MCF 10A (cell line): Measurements from ENCODE around the gene AVP. TPM values are rescaled to one million over a fixed set of nuclear protein-coding genes. Genes with fewer than 3 reads are reported as not detected.

Experiments used
- BruUV-seq: library from RNA; stranded (reverse); fragments of 400-500 nt; replicated peaks from 2 replicates; lab custom pipeline; 2021; lab: Mats Ljungman, UMichigan
- CTCF ChIA-PET: fragments of 300-600 bp; sonication (Branson Sonifier 250); formaldehyde crosslinking; extraction: SDS; loops from one replicate; lab custom pipeline; 2021; ENCODE audit warnings: antibody characterized with exemption, inconsistent platforms; lab: Yijun Ruan, JAX
- POLR2A ChIA-PET: fragments of 300-600, 350-650 bp; sonication (Branson Sonifier 250); formaldehyde crosslinking; extraction: SDS; loops from one replicate; lab custom pipeline; 2020; ENCODE audit warnings: antibody characterized with exemption, inconsistent platforms; lab: Yijun Ruan, JAX
- DNase-seq: peaks from one replicate; pipeline ENCODE4 v3.0.0-alpha.2; 2018; ENCODE audit not compliant: unreplicated experiment
- H3K27ac Mint-ChIP-seq: one replicate; pipeline ENCODE4 v1.8.0; 2022; ENCODE audit warnings: mild to moderate bottlenecking, low read depth, mixed read lengths; ENCODE audit not compliant: unreplicated experiment
- H3K27me3 Mint-ChIP-seq: one replicate; pipeline ENCODE4 v1.8.0; 2022; ENCODE audit warnings: mixed read lengths; ENCODE audit not compliant: insufficient read depth, unreplicated experiment
- H3K36me3 Mint-ChIP-seq: one replicate; pipeline ENCODE4 v1.8.0; 2022; ENCODE audit warnings: mild to moderate bottlenecking, moderate library complexity, mixed read lengths; ENCODE audit not compliant: insufficient read depth, unreplicated experiment
- H3K4me1 Mint-ChIP-seq: one replicate; pipeline ENCODE4 v1.8.0; 2022; ENCODE audit warnings: mixed read lengths; ENCODE audit not compliant: insufficient read depth, unreplicated experiment
- H3K4me3 Mint-ChIP-seq: one replicate; pipeline ENCODE4 v1.8.0; 2022; ENCODE audit warnings: mild to moderate bottlenecking, moderate library complexity, mixed read lengths; ENCODE audit not compliant: unreplicated experiment
- H3K9me3 Mint-ChIP-seq: one replicate; pipeline ENCODE4 v1.8.0; 2022; ENCODE audit warnings: mixed read lengths; ENCODE audit not compliant: unreplicated experiment
- intact Hi-C: fragments of 100-400 bp; cut with micrococcal nuclease; formaldehyde crosslinking; loops from 2 replicates; pipeline ENCODE4 v1.14.1; 2022
- total RNA-seq: library from RNA; stranded (reverse); gene quantifications from 2 replicates; pipeline ENCODE4 v1.2.3, GENCODE V29; 2022
- TF ChIP-seq, protein P1 (sequence below): fragments of 200-600 bp; IDR thresholded peaks from one replicate; pipeline ENCODE4 v1.8.0; 2022; ENCODE audit warnings: antibody characterized with exemption, mild to moderate bottlenecking; ENCODE audit not compliant: unreplicated experiment

Gene AVP
- total RNA-seq, 1 experiment from 2014 or later: not detected

DNA sequence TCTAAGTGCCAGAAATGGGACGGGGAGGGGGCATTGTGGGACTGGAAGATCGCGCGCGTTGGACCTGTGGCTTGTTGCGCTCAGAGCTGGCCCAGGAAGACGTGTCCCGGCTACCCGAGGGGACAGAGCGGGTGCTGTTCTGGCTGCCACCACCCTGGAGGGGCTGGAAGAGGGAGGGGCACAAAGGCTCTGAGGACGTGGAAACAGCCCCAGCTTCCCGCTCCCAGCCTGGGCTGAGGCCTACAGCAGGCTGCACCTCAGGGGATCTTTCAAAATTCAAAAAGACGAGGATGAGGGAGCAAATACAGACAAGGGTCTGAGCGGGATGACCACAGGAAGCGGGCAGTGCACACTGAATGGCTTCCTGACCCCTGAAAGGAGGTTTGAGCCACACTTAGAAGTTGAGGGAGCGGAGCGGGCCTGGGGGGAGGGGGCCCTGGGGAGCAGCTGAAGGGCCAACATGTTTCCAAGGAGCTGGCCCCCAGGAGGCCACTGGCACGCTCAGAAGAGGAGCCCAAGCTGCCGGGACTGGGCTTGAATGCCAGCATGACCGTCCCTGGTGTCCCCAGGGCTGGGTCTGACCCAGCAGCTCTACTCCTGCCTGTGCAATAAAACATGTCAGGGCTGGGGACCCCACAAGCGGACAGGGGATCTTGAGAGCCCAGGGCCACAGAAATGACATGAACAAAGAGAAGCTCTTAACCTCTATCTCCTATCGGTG, 11.8 kb downstream of the AVP start:
- ChIA-PET POLR2A (no interaction called here), CTCF (interaction anchor here (0.6 to 1.1 kb wide), 4 partner anchors 33 to 599 kb away, joined by 3 to 4 read pairs (median 3); no protein-coding TSS in a partner anchor)
- BruUV-seq: no TSS peak
- no peak overlapping the region for H3K27ac Mint-ChIP-seq
- no peaks in the 10 kb centered on the region for H3K9me3 Mint-ChIP-seq
- peaks cover 12% of the 10 kb centered on the region for H3K4me1 Mint-ChIP-seq
- no peak for DNase-seq
- intact Hi-C loops: no loop called here
- TF ChIP-seq, protein P1, sequence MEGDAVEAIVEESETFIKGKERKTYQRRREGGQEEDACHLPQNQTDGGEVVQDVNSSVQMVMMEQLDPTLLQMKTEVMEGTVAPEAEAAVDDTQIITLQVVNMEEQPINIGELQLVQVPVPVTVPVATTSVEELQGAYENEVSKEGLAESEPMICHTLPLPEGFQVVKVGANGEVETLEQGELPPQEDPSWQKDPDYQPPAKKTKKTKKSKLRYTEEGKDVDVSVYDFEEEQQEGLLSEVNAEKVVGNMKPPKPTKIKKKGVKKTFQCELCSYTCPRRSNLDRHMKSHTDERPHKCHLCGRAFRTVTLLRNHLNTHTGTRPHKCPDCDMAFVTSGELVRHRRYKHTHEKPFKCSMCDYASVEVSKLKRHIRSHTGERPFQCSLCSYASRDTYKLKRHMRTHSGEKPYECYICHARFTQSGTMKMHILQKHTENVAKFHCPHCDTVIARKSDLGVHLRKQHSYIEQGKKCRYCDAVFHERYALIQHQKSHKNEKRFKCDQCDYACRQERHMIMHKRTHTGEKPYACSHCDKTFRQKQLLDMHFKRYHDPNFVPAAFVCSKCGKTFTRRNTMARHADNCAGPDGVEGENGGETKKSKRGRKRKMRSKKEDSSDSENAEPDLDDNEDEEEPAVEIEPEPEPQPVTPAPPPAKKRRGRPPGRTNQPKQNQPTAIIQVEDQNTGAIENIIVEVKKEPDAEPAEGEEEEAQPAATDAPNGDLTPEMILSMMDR: no peak
- H3K36me3 Mint-ChIP-seq: no peaks in the 10 kb centered on the region
- H3K27me3 Mint-ChIP-seq: no peaks in the 10 kb centered on the region
- no peak overlapping the region for H3K4me3 Mint-ChIP-seq

DNA sequence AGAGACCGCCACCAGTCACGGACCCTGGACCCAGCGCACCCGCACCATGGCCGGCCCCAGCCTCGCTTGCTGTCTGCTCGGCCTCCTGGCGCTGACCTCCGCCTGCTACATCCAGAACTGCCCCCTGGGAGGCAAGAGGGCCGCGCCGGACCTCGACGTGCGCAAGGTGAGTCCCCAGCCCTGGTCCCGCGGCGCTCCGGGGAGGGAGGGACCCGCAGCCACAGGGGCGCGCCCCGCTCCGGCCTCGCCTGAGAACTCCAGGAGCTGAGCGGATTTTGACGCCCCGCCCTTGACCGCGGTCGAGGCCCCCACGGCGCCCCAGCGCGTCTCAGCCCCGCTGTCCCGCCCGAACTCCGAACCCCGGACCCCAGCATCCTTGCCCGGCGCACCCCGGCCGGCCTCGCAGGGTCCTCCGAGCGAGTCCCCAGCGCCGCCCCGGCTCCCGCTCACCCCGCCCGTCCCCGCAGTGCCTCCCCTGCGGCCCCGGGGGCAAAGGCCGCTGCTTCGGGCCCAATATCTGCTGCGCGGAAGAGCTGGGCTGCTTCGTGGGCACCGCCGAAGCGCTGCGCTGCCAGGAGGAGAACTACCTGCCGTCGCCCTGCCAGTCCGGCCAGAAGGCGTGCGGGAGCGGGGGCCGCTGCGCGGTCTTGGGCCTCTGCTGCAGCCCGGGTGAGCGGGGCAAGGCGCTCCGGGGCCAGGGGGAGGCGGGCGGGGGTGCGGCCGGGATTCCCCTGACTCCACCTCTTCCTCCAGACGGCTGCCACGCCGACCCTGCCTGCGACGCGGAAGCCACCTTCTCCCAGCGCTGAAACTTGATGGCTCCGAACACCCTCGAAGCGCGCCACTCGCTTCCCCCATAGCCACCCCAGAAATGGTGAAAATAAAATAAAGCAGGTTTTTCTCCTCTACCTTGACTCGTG, 12.7 kb downstream of the AVP start, which contains the start of gene OXT:
Gene OXT (plus strand): TSS at position 11 of the 920 bp plus-strand sequence. CDS start 36 bp downstream, at position 47.
- CTCF ChIA-PET: interaction anchor here (1.0 kb wide), 1 partner anchor 43 kb away, joined by 3 read pairs; no protein-coding TSS in a partner anchor
- intact Hi-C loops: no loop called here
- H3K9me3 Mint-ChIP-seq: no peaks in the 10 kb centered on the region
- POLR2A ChIA-PET: no interaction called here
- DNase-seq: no peak
- H3K4me1 Mint-ChIP-seq: peaks cover 12% of the 10 kb centered on the region
- no peaks in the 10 kb centered on the region for H3K36me3 Mint-ChIP-seq
- TF ChIP-seq, protein P1: no peak
- H3K27me3 Mint-ChIP-seq: no peaks in the 10 kb centered on the region
- no TSS peak for BruUV-seq
- H3K27ac Mint-ChIP-seq: no peak within 1 kb of the TSS
- no peak within 1 kb of the TSS for H3K4me3 Mint-ChIP-seq

DNA sequence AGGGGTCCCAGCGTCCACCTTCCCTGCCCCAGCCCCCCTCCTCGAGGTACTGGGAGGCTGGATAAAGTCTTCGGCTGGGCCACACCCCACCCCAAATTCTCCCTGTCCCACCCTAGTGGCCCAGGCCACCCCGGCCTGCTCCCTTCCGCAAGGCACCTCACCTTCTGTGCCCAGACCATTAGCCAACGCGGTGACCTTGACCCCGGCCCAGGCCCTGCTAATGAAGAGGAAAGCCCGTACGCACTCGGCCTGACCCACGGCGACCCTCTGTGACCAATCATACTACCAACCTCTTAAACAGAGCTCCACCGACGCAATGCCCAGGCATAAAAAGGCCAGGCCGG, 13.3 kb downstream of the AVP start:
- TF ChIP-seq, protein P1: no peak
- Mint-ChIP-seq H3K27me3 (no peaks in the 10 kb centered on the region), H3K4me3 (no peak overlapping the region), H3K9me3 (no peaks in the 10 kb centered on the region), H3K4me1 (peaks cover 18% of the 10 kb centered on the region), H3K27ac (no peak overlapping the region), H3K36me3 (no peaks in the 10 kb centered on the region)
- intact Hi-C loops: no loop called here
- no peak for DNase-seq
- POLR2A ChIA-PET: no interaction called here
- CTCF ChIA-PET: no interaction called here
- no TSS peak for BruUV-seq

DNA sequence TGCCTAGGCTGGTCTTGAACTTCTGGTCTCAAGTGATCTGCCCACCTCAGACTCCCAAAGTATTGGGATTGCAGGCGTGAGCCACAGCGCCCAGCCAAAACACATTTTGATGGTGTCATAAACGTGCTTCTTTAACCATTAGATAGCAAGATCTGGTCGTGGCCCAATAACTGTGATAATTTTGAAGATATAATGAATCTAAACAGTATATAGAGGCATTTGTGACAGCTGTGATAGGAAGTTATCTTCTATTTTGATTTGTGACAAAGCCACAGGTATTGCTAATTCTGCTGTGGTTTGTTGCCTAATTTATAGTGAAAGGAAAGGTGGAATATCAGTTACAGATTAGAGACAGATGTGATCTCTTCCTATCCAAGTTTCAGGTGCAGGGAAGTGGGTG, 13.8 kb downstream of the AVP start:
- ChIA-PET CTCF (interaction anchor here (2.2 kb wide), 1 partner anchor 18 kb away, joined by 13 read pairs; no protein-coding TSS in a partner anchor), POLR2A (no interaction called here)
- Mint-ChIP-seq H3K9me3 (no peaks in the 10 kb centered on the region), H3K27ac (no peak overlapping the region), H3K4me3 (no peak overlapping the region), H3K36me3 (no peaks in the 10 kb centered on the region), H3K27me3 (no peaks in the 10 kb centered on the region), H3K4me1 (peaks cover 18% of the 10 kb centered on the region)
- no TSS peak for BruUV-seq
- intact Hi-C loops: no loop called here
- no peak for DNase-seq
- TF ChIP-seq, protein P1: no peak
